Measurements from ENCODE around the gene PLA2G3.

PLA2G3 gene

DNA sequence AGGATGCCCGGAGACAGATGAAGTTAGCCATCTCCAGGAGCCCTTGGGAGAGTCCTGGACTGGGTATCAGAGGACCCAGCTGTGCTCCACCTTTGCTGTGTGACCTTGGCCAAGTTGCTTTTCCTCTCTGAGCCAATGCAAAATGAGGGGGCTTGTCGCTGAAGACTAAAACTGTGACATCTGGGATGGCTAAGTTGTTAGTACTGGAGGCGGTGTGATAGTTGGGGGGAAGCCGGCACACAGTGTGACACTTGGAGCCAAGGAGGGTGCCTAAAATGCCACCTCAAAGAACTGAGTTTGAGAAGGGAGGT is 17.1 kb downstream of the PLA2G3 start:
- in situ Hi-C loops (cut with MboI; ENCODE audit: low sequenced_read_pairs, unreplicated experiment) = no loop called here
- TF ChIP-seq, protein P1, sequence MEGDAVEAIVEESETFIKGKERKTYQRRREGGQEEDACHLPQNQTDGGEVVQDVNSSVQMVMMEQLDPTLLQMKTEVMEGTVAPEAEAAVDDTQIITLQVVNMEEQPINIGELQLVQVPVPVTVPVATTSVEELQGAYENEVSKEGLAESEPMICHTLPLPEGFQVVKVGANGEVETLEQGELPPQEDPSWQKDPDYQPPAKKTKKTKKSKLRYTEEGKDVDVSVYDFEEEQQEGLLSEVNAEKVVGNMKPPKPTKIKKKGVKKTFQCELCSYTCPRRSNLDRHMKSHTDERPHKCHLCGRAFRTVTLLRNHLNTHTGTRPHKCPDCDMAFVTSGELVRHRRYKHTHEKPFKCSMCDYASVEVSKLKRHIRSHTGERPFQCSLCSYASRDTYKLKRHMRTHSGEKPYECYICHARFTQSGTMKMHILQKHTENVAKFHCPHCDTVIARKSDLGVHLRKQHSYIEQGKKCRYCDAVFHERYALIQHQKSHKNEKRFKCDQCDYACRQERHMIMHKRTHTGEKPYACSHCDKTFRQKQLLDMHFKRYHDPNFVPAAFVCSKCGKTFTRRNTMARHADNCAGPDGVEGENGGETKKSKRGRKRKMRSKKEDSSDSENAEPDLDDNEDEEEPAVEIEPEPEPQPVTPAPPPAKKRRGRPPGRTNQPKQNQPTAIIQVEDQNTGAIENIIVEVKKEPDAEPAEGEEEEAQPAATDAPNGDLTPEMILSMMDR (IDR thresholded peaks at IDR 0.05; ENCODE audit: borderline replicate concordance, control extremely low read depth, extremely low read depth, insufficient read depth, missing control alignments) = no peak
- no peak for DNase-seq (ENCODE audit: low spot score)

DNA sequence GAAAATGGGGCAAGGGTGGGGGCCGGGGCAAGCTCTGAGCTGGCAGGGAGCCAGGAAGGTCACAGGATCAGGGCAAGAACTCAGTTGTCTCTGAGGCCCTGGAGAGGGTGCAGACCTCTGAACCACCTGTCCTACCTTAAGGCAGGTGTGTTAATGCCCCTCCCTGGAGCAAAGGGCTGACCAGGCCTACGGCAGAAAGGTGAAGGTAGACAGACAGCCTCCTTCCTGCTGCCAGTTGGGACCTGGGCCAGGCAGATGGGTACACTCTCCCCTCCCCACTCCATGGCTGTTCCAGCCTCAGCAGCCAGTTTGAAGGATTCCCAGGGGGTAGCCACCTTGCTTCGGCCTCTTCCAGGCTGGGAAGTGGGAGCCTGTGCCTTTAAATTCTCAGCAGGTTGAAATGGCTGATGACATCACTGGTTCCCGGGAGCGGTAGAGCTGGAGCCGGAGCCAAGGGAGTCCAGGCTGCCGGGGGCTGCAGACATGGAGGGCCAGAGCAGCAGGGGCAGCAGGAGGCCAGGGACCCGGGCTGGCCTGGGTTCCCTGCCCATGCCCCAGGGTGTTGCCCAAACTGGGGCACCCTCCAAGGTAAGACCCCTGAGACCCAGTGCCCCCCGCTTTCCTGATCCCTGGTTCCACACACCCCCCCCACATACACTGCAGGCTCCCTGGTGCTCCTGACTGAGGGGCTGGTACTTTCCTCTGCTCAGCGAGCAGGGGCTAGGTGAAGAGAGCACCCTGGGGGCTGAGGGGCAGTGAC is 17.6 kb downstream of the PLA2G3 start, which contains the start of gene INPP5J:
Gene INPP5J, plus strand, starts transcription at position 435 of the 760 bp plus-strand sequence. Its CDS starts 49 bp downstream, at position 484.
- TF ChIP-seq, protein P1 (IDR thresholded peaks at IDR 0.05; ENCODE audit: borderline replicate concordance, control extremely low read depth, extremely low read depth, insufficient read depth, missing control alignments) = no peak
- DNase-seq (ENCODE audit: low spot score) = no peak
- in situ Hi-C loops (cut with MboI; ENCODE audit: low sequenced_read_pairs, unreplicated experiment) = no loop called here

DNA sequence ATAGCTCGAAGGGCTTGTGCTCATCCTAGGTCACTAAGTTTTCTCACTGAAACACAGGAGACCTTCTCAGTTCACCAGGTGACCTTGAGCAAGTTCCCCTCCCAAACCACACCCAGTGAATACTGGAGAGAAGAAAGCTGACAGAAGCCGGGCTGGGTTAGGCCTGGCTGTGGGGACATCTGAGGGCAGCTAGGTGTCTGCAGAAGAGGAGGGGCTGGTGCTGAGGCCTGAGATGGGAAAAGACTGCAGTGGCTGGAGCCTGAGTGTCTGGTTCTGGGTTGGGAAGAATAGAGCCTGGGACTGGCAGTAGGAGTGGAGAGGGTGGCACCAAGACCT is 18.1 kb downstream of the PLA2G3 start:
- DNase-seq (ENCODE audit: low spot score) = no peak
- in situ Hi-C loops (cut with MboI; ENCODE audit: low sequenced_read_pairs, unreplicated experiment) = no loop called here
- TF ChIP-seq, protein P1 (IDR thresholded peaks at IDR 0.05; ENCODE audit: borderline replicate concordance, control extremely low read depth, extremely low read depth, insufficient read depth, missing control alignments) = no peak

DNA sequence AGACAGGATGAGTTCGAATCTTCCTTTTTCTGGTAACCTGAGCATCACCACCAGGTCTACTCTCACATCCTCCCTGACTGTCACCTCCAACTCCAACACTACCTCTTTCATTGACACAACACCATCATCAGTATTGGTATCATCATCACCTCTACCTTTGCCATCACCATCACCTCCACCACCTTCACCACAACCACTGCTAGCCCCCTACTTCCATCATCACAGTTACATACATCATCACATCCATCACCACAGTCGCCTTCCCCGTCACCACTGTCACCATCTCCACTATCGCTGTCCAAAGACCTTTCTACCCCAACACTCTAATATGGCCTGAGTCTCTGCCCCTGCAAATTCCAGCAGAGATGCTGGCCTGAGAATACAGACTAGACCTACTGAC is 18.9 kb downstream of the PLA2G3 start:
- in situ Hi-C loops (cut with MboI; ENCODE audit: low sequenced_read_pairs, unreplicated experiment) = no loop called here
- TF ChIP-seq, protein P1 (IDR thresholded peaks at IDR 0.05; ENCODE audit: borderline replicate concordance, control extremely low read depth, extremely low read depth, insufficient read depth, missing control alignments) = no peak
- no peak for DNase-seq (ENCODE audit: low spot score)

DNA sequence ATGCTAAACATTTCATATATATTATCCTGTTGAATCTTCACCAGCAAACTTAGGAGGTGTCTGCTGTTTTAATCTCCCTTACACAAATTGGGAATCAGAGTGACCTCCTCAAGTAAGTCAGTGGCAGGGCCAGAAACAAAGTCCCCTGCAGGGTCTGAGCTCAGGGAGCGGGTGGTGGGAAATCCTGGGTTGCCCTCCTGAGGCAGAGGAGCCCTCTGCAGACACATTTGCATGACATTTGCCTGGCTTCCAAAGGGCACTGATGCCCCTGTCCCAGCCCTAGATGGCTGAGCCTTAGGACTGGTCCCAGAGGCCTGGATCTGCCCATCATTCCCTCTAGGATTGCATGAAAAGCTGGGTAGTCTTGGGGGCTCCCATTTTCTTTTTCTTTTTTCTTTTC is 19.7 kb downstream of the PLA2G3 start:
- in situ Hi-C loops (cut with MboI; ENCODE audit: low sequenced_read_pairs, unreplicated experiment) = no loop called here
- no peak for DNase-seq (ENCODE audit: low spot score)
- TF ChIP-seq, protein P1 (IDR thresholded peaks at IDR 0.05; ENCODE audit: borderline replicate concordance, control extremely low read depth, extremely low read depth, insufficient read depth, missing control alignments) = no peak

DNA sequence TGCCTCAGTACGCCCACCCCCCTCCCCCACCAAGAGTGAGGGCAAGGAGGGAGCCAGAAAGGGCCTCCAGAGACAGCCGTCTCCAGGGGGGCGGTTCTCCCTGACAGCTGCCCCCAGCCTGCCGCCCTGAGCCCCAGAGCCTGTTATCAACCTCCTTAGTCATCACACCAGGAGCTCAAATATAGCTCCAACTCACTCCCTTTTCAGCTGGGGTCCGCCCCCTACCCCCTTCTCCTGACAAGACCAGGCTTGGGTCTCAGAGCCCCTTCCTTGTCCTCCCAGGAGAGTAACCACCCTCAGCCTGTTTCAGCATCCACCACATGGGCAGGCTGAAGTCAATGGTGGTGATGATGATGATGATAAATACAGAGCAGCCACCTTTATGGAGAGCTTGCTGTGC is 20.1 kb downstream of the PLA2G3 start:
- no peak for DNase-seq (ENCODE audit: low spot score)
- TF ChIP-seq, protein P1 (IDR thresholded peaks at IDR 0.05; ENCODE audit: borderline replicate concordance, control extremely low read depth, extremely low read depth, insufficient read depth, missing control alignments) = no peak
- in situ Hi-C loops (cut with MboI; ENCODE audit: low sequenced_read_pairs, unreplicated experiment) = no loop called here

Measured in GM13976 (cell line).